GM19043 (cell line): ENCODE results near the gene MAG.

ENCODE experiments used
- ATAC-seq: cut with Tn5 transposase; IDR thresholded peaks from one replicate; pipeline ENCODE4 v1.9.1; 2021; ENCODE audit warnings: low read depth; ENCODE audit not compliant: unreplicated experiment

The MAG gene

GRCh38 chr19:35314031-35314430 lies 22.1 kb downstream of the MAG start:
- ATAC-seq, result no peak

GRCh38 chr19:35314858-35315470 lies 23.0 kb downstream of the MAG start:
- no peak for ATAC-seq

DNA sequence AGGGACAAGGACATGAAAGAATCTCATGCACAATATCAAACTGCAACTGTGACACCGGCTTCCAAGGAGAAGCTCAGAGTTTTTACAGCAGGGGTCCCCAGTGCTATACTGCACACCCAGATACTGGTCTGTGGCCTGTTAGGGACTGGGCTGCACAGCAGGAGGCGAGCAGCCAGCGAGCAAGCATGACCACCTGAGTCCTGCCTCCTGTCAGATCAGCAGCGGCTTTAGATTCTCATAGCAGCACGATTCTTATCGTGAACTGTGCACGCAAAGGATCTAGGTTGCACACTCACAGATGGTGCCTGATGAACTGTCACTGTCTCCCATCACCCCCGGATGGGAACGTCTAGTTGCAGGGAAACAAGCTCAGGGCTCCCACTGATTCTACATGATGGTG lies 23.9 kb downstream of the MAG start:
- no peak for ATAC-seq

GRCh38 chr19:35316560-35316959 lies 24.6 kb downstream of the MAG start:
- no peak for ATAC-seq

DNA sequence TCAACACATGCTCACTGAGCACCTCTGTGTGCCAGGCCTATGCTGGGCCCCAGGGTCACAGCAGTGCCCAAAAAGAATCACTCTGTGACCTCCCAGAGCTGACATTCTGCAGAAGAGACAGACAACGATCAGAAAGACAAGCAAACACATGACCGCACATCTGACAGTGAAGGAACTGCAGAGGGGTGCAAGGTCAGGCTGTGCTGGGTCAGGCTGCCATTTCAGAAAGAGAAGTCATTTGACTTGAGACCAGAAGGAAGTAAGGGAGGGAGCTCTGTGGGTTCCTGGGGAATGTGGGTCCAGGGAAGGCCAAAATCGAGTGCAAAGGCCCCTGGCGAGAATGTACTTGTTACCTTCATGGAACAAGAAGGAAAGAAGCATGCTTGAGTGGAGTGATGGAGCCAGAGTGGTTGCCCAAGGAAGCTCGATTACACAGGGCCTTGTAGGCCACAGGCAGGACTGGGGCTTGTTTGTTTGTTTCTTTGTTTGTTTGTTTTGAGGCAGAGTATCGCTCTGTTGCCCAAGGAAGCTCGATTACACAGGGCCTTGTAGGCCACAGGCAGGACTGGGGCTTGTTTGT lies 25.6 kb downstream of the MAG start:
- no peak for ATAC-seq

- ATAC-seq, result no peak
These were observed 26.9 kb downstream of the MAG start for GRCh38 chr19:35318679-35319448.

DNA sequence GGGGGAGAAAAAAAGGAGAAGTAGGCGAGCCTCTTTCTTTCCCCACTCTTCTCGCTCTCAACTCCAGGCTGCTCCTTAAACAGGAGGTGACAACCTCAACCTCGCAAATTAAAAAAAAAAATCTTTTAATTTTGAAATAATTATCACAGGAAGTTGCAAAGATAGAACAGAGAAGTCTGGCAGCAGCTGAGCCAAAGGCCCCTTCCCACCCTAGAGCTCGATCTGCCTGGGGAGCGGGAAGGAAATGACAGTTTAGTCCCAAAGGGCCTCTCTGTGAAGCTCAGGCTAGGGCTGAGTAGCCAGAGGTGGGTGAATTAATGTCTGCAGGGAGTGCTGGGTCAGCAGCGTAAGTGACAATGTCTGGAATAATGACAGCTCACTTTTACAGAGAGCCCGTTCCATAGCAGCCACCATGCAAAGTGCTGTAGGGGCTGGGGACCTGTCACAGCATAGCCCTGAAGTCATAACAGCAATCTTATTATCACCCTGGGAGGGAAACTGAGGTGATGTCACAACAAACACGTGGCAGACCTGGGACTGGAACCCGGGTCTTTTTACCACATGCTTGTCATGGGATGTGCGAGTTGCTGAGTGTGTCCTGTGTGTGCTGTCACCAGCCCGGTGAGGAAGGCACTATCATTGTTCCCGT lies 28.2 kb downstream of the MAG start:
- ATAC-seq, result no peak

- ATAC-seq, result no peak
These were observed 29.3 kb downstream of the MAG start for GRCh38 chr19:35321291-35321690.

DNA sequence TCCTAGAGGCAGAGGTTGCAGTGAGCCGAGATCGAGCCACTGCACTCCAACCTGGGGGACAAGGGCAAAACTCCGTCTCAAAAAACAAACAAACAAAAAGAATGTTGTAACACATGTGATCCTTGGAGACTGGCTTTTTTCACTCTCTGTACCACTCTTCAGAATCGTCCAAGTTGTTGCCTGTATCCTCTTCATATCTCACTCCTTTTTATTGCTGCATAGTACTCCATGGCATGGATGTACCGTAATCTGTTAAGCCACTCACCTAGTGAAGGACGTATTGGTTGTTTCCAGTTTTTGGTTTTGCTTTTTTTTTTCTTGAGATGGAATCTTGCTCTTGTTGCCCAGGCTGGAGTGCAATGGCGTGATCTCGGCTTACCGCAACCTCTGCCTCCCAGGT lies 30.1 kb downstream of the MAG start:
- ATAC-seq, result no peak

DNA sequence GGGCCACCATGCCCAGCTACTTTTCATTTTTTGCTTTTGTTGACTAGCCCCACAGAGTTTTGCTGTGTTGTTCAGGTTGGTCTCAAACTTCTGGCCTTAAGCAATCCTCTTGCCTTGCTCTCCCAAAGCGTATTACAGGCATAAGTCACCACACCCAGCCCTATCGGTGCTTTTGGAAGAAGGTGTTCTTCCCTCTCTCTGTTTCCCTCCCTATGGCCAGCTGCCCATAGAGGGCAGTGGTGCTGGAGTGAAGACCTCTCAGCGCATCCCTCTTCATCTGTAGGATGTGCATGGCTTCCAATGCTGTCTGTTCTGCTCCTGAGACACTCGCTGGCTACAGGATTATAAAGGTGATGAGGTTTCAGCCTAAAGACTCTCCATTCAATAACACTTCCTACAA lies 35.7 kb downstream of the MAG start:
- no peak for ATAC-seq

DNA sequence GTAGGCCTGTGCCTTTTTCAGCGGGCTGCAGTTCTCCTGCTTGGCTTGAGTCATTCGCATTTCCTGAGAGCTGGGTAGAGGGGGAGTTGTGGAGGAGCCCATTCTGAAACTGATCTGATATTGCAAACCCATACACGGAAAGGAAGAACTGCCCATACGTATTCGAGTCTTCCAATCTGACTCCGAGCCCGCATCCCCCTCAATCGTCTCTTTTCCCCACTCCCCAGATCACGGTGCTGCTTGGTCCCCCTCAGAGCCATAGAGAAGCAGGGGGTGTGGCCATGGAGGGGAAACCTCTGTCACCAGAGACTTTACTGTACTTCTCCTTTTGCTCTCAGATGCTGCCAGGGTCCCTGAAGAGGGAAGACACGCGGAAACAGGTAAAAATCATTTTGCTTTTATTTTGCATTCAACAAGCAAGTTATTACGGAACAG lies 36.9 kb downstream of the MAG start, which contains the start of gene CD22:
CD22 (plus strand) TSS at position 337 of the 435 bp plus-strand sequence. CDS start 2,854 bp downstream, outside the sequence.
- ATAC-seq, result no peak

DNA sequence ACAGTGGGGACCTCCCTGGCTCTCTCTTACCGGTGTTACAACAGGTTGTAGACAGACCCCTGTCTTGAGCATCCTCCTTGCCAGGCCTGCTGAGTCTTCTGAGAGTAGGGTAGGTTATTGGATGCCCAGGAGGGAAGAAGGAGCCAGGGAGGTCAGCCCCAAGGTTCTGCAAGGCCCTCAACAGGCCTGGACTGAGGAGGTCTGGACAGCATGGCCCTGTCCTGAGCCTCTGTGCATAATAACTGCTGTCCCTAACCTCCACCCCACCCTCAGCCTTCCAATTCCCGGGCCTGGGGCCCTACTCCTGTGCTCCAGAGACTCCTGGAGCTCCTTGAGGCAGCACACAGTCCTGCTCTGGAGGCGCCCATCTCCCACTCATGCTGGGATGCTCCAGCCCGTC lies 37.4 kb downstream of the MAG start:
- ATAC-seq, result no peak

GRCh38 chr19:35330475-35330874 lies 38.5 kb downstream of the MAG start:
- no peak for ATAC-seq

GRCh38 chr19:35331551-35332214 lies 39.7 kb downstream of the MAG start:
- ATAC-seq, result no peak

- ATAC-seq, result no peak
These were observed 40.9 kb downstream of the MAG start for GRCh38 chr19:35332817-35333216.

- ATAC-seq, result no peak
These were observed 42.3 kb downstream of the MAG start for GRCh38 chr19:35334144-35334753.

GRCh38 chr19:35336166-35336955 lies 44.4 kb downstream of the MAG start:
- ATAC-seq, result no peak

DNA sequence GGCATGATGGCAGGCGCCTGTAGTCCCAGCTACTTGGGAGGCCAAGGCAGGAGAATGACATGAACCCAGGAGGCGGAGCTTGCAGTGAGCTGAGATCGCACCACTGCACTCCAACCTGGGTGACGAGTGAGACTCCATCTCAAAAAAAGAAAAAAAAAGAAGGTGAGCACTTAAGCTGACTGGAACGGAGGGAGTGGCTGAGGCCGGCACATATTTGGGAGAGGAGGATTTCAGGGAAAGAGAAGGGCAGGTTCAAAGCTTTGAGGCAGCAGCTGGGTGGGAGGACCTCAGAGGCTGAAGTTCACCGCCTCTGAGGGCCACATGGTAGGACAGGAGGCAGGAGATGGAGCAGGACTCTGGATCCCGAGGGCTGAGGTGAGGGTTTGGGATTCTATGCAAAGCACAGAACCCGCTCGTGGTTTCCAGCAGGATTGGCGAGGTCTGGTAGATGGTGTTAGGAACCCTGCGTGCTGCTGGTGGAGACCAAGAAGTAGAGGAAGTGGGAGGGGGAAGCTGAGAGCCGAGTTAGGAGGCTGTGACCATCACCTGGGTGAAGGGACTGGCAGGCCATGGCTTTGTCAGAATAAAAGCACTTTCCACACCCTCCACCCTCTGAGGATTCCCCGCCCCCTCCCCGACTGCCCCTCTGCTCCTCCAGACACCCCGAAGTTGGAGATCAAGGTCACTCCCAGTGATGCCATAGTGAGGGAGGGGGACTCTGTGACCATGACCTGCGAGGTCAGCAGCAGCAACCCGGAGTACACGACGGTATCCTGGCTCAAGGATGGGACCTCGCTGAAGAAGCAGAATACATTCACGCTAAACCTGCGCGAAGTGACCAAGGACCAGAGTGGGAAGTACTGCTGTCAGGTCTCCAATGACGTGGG lies 45.4 kb downstream of the MAG start:
- ATAC-seq, result no peak

- no peak for ATAC-seq
These were observed 46.0 kb downstream of the MAG start for GRCh38 chr19:35337984-35338296.
